H9 (cell line): ENCODE data around the gene ZBTB20. TPM values are rescaled to one million over a fixed set of nuclear protein-coding genes. Genes with fewer than 3 reads are reported as not detected.

Experiments
- DNase-seq: peaks from one replicate; pipeline ENCODE4 v3.0.0-alpha.2; 2017
- H2AFZ ChIP-seq: one replicate; pipeline ENCODE4 v1.6.1; 2013; ENCODE audit warnings: mild to moderate bottlenecking, low read length, control low read depth, moderate library complexity
- H2AK5ac ChIP-seq: 2 replicates; pipeline ENCODE4 v1.6.1; 2013; ENCODE audit warnings: low read length, control low read depth, mixed read lengths; ENCODE audit not compliant: insufficient read length
- H2BK120ac ChIP-seq: one replicate; pipeline ENCODE4 v1.6.1; 2013; ENCODE audit warnings: low read depth, mild to moderate bottlenecking, low read length, control low read depth, inconsistent platforms; ENCODE audit not compliant: poor library complexity, severe bottlenecking
- H2BK12ac ChIP-seq: 2 replicates; pipeline ENCODE4 v1.6.1; 2013; ENCODE audit warnings: low read length, control low read depth, mixed read lengths, low read depth; ENCODE audit not compliant: insufficient read length
- H2BK15ac ChIP-seq: 2 replicates; pipeline ENCODE4 v1.6.1; 2013; ENCODE audit warnings: low read depth, low read length, control low read depth
- H2BK20ac ChIP-seq: one replicate; pipeline ENCODE4 v1.6.1; 2013; ENCODE audit warnings: low read depth, mild to moderate bottlenecking, low read length, control low read depth, inconsistent platforms; ENCODE audit not compliant: poor library complexity, severe bottlenecking
- H2BK5ac ChIP-seq: 2 replicates; pipeline ENCODE4 v1.6.1; 2013; ENCODE audit warnings: low read length, control low read depth, mixed read lengths; ENCODE audit not compliant: insufficient read length
- H3K14ac ChIP-seq: 2 replicates; pipeline ENCODE4 v1.6.1; 2013; ENCODE audit warnings: low read length, control low read depth; ENCODE audit not compliant: insufficient read depth
- H3K18ac ChIP-seq: 2 replicates; pipeline ENCODE4 v1.6.1; 2013; ENCODE audit warnings: low read depth, mild to moderate bottlenecking, mixed read lengths, low read length, control low read depth; ENCODE audit not compliant: insufficient read length
- H3K23ac ChIP-seq: 2 replicates; pipeline ENCODE4 v1.6.1; 2013; ENCODE audit warnings: low read length, control low read depth, mixed read lengths, low read depth; ENCODE audit not compliant: insufficient read length
- H3K23me2 ChIP-seq: 2 replicates; pipeline ENCODE4 v1.6.1; 2013; ENCODE audit warnings: low read depth, mild to moderate bottlenecking, mixed read lengths, low read length, control low read depth; ENCODE audit not compliant: insufficient read length, poor library complexity, severe bottlenecking
- H3K27ac ChIP-seq: 2 replicates; pipeline ENCODE4 v1.5.1; 2013; ENCODE audit warnings: low read length, control low read depth, mixed read lengths, low read depth; ENCODE audit not compliant: insufficient read length
- H3K27me3 ChIP-seq: 2 replicates; pipeline ENCODE4 v1.6.1; 2013; ENCODE audit warnings: low read length, control low read depth, inconsistent platforms; ENCODE audit not compliant: insufficient read depth
- H3K4ac ChIP-seq: 2 replicates; pipeline ENCODE4 v1.6.1; 2013; ENCODE audit warnings: low read depth, mild to moderate bottlenecking, control low read depth, inconsistent platforms, low read length, moderate library complexity
- H3K4me1 ChIP-seq: 2 replicates; pipeline ENCODE4 v1.6.1; 2013; ENCODE audit warnings: low read length, control low read depth, inconsistent platforms; ENCODE audit not compliant: insufficient read depth
- H3K4me2 ChIP-seq: 2 replicates; pipeline ENCODE4 v1.6.1; 2013; ENCODE audit warnings: low read length, control low read depth, mixed read lengths; ENCODE audit not compliant: insufficient read length, insufficient read depth
- H3K56ac ChIP-seq: 2 replicates; pipeline ENCODE4 v1.6.1; 2013; ENCODE audit warnings: low read depth, mild to moderate bottlenecking, mixed read lengths, low read length, control low read depth; ENCODE audit not compliant: insufficient read length
- H3K79me1 ChIP-seq: 2 replicates; pipeline ENCODE4 v1.6.1; 2013; ENCODE audit warnings: low read depth, mild to moderate bottlenecking, moderate library complexity, low read length, control low read depth, inconsistent platforms; ENCODE audit not compliant: insufficient read depth, poor library complexity, severe bottlenecking
- H3K79me2 ChIP-seq: 2 replicates; pipeline ENCODE4 v1.6.1; 2013; ENCODE audit warnings: low read length, control low read depth, inconsistent platforms; ENCODE audit not compliant: insufficient read depth
- H3K9ac ChIP-seq: 2 replicates; pipeline ENCODE4 v1.6.1; 2013; ENCODE audit warnings: low read length, control low read depth, mixed read lengths; ENCODE audit not compliant: insufficient read length; ENCODE audit errors: extremely low read depth
- H3K9me3 ChIP-seq: one replicate; pipeline ENCODE4 v1.6.1; 2013; ENCODE audit warnings: low read depth, low read length, inconsistent platforms; ENCODE audit not compliant: control insufficient read depth
- H3T11ph ChIP-seq: one replicate; pipeline ENCODE4 v1.6.1; 2013; ENCODE audit warnings: mild to moderate bottlenecking, low read length, control low read depth, inconsistent platforms
- H4K20me1 ChIP-seq: one replicate; pipeline ENCODE4 v1.6.1; 2013; ENCODE audit not compliant: control insufficient read depth, insufficient read length, insufficient read depth
- H4K5ac ChIP-seq: 2 replicates; pipeline ENCODE4 v1.6.1; 2013; ENCODE audit warnings: low read depth, mild to moderate bottlenecking, mixed read lengths, low read length, control low read depth; ENCODE audit not compliant: insufficient read length
- H4K8ac ChIP-seq: replicated peaks from 2 replicates; pipeline ENCODE4 v1.6.1; 2013; ENCODE audit warnings: low read length, control low read depth, mixed read lengths, low read depth; ENCODE audit not compliant: insufficient read length
- H4K91ac ChIP-seq: 2 replicates; pipeline ENCODE4 v1.6.1; 2013; ENCODE audit warnings: low read depth, mild to moderate bottlenecking, moderate library complexity, mixed read lengths, low read length, control low read depth; ENCODE audit not compliant: insufficient read length
- H3K27ac Mint-ChIP-seq, 3 experiments: 2 replicates in 2 of 3; 3 replicates in 1 of 3; pipeline ENCODE4 v1.8.0; 2020 to 2021; ENCODE audit warnings: mixed read lengths in 3 of 3, mild to moderate bottlenecking in 1 of 3, moderate library complexity in 1 of 3
- H3K27me3 Mint-ChIP-seq: 2 replicates; pipeline ENCODE4 v1.8.0; 2021; ENCODE audit warnings: low read depth, mild to moderate bottlenecking, moderate library complexity, mixed read lengths
- H3K36me3 Mint-ChIP-seq, 3 experiments: 2 replicates in 2 of 3; 3 replicates in 1 of 3; pipeline ENCODE4 v1.8.0; 2020 to 2021; ENCODE audit warnings: low read depth in 3 of 3, mixed read lengths in 3 of 3; ENCODE audit not compliant: insufficient read depth in 1 of 3
- H3K4me1 Mint-ChIP-seq, 2 experiments: 2 replicates each; pipeline ENCODE4 v1.8.0; 2020; ENCODE audit warnings: mixed read lengths in 2 of 2
- H3K4me3 Mint-ChIP-seq, 2 experiments: 2 replicates in 1 of 2; 3 replicates in 1 of 2; pipeline ENCODE4 v1.8.0; 2020 to 2021; ENCODE audit warnings: mild to moderate bottlenecking in 2 of 2, mixed read lengths in 2 of 2, moderate library complexity in 1 of 2
- H3K9me3 Mint-ChIP-seq, 2 experiments: 2 replicates in 1 of 2; 3 replicates in 1 of 2; pipeline ENCODE4 v1.8.0; 2020; ENCODE audit warnings: mild to moderate bottlenecking in 2 of 2, mixed read lengths in 2 of 2, moderate library complexity in 1 of 2
- WGBS: extraction: QIAGEN DNeasy Blood & Tissue Kit; methylation state at CpG from one replicate; pipeline ENCODE4 v1.1.7; 2013; ENCODE audit warnings: missing lambda C conversion rate, low lambda C conversion rate, mixed read lengths; ENCODE audit not compliant: insufficient read length; ENCODE audit errors: extremely low coverage; 5-methylcytosine and 5-hydroxymethylcytosine counted together
- total RNA-seq: library from RNA; stranded (reverse); gene quantifications from 2 replicates; pipeline ENCODE4 v1.2.1, GENCODE V29; 2021
- TF ChIP-seq, protein P1 (sequence below): fragments of 200-600 bp; sonication (generic); conservative IDR thresholded peaks from 3 replicates; pipeline ENCODE4 v1.8.0; 2021; ENCODE audit warnings: antibody characterized with exemption, mild to moderate bottlenecking

ZBTB20 gene
- total RNA-seq, 1 experiment from 2014 or later: 0.70 TPM

DNA sequence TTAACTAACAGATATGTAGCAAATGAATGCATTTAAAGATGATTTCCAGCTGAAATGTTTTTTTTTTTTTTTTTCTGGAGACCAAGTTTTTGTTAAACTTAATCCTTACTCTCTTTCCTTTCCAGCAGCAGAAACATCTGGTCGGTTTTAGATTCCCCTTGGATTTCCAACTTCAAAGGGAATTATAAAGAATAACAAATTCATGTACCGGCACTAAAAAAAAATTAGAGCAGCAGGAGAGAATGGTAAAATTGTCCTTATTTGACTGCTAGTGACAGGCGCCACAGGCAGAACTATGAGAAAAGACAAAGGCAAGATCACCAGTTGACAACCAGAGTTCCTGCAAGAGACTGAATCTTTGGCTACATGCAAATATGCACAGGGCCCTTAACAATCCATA lies 459.9 kb downstream of the ZBTB20 start:
- H4K8ac ChIP-seq: no peak overlapping the region
- no peaks in the 10 kb centered on the region for H3K9me3 ChIP-seq
- no peak overlapping the region for H2BK12ac ChIP-seq
- Mint-ChIP-seq H3K27ac (peak overlapping the region in 1 of 3 experiments; percentile 59; a peak in 1 of 7 replicates), H3K27me3 (no peaks in the 10 kb centered on the region), H3K4me1 (peaks cover 20 to 26% of the 10 kb centered on the region in 2 experiments), H3K4me3 (no peak overlapping the region), H3K9me3 (no peaks in the 10 kb centered on the region), H3K36me3 (no peaks in the 10 kb centered on the region)
- no peaks in the 10 kb centered on the region for H4K20me1 ChIP-seq
- H2BK20ac ChIP-seq: no peak overlapping the region
- no peak overlapping the region for H3K14ac ChIP-seq
- H2AK5ac ChIP-seq: no peak overlapping the region
- H3K18ac ChIP-seq: no peak overlapping the region
- no peaks in the 10 kb centered on the region for H3K79me1 ChIP-seq
- H3K23me2 ChIP-seq: no peaks in the 10 kb centered on the region
- no peak overlapping the region for H2BK5ac ChIP-seq
- H3K4me1 ChIP-seq: no peaks in the 10 kb centered on the region; the same call in 1 of the 2 replicates
- no peak overlapping the region for H4K91ac ChIP-seq
- no peak overlapping the region for H3K4ac ChIP-seq
- H2AFZ ChIP-seq: no peak overlapping the region
- H2BK15ac ChIP-seq: no peak overlapping the region
- no peak overlapping the region for H3K27ac ChIP-seq
- H3K4me2 ChIP-seq: no peak overlapping the region
- TF ChIP-seq, protein P1, sequence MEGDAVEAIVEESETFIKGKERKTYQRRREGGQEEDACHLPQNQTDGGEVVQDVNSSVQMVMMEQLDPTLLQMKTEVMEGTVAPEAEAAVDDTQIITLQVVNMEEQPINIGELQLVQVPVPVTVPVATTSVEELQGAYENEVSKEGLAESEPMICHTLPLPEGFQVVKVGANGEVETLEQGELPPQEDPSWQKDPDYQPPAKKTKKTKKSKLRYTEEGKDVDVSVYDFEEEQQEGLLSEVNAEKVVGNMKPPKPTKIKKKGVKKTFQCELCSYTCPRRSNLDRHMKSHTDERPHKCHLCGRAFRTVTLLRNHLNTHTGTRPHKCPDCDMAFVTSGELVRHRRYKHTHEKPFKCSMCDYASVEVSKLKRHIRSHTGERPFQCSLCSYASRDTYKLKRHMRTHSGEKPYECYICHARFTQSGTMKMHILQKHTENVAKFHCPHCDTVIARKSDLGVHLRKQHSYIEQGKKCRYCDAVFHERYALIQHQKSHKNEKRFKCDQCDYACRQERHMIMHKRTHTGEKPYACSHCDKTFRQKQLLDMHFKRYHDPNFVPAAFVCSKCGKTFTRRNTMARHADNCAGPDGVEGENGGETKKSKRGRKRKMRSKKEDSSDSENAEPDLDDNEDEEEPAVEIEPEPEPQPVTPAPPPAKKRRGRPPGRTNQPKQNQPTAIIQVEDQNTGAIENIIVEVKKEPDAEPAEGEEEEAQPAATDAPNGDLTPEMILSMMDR: no peak
- no peak overlapping the region for H3K9ac ChIP-seq
- WGBS: no CpG with 5 or more reads among the region's 3 CpGs
- no peak for DNase-seq
- H3K79me2 ChIP-seq: no peaks in the 10 kb centered on the region
- no peak overlapping the region for H3K56ac ChIP-seq
- H2BK120ac ChIP-seq: no peak overlapping the region
- no peaks in the 10 kb centered on the region for H3K27me3 ChIP-seq
- no peak overlapping the region for H3K23ac ChIP-seq
- no peak overlapping the region for H3T11ph ChIP-seq
- H4K5ac ChIP-seq: no peak overlapping the region
